ENCODE measurements around the gene EYS. TPM values are rescaled to one million over a fixed set of nuclear protein-coding genes. Genes with fewer than 3 reads are reported as not detected.

Gene EYS
- total RNA-seq, 1 experiment from 2014 or later: not detected

- no peak for DNase-seq
- no peaks in the 10 kb centered on the region for H3K23me2 ChIP-seq (ENCODE audit: insufficient read length, low read depth, low read length, poor library complexity, severe bottlenecking)
- no peak overlapping the region for H4K8ac ChIP-seq (replicated peaks; ENCODE audit: insufficient read length, low read depth, low read length)
- TF ChIP-seq CTCF (conservative IDR thresholded peaks at IDR 0.05): no peak
- no peaks in the 10 kb centered on the region for H3K4me1 ChIP-seq (ENCODE audit: insufficient read depth, low read length)
- H2BK120ac ChIP-seq (ENCODE audit: low read depth, low read length, poor library complexity, severe bottlenecking): no peak overlapping the region
- no peaks in the 10 kb centered on the region for H3K79me1 ChIP-seq (ENCODE audit: insufficient read depth, low read depth, low read length, poor library complexity, severe bottlenecking)
- H3K4me1 Mint-ChIP-seq: no peaks in the 10 kb centered on the region
- H3K27me3 ChIP-seq (ENCODE audit: insufficient read depth, low read length): no peaks in the 10 kb centered on the region
- H2BK12ac ChIP-seq (ENCODE audit: insufficient read length, low read depth, low read length): no peak overlapping the region
- no peaks in the 10 kb centered on the region for H3K79me2 ChIP-seq (ENCODE audit: insufficient read depth, low read length)
- H3K14ac ChIP-seq (ENCODE audit: insufficient read depth, low read length): no peak overlapping the region
- H4K20me1 ChIP-seq (ENCODE audit: control insufficient read depth, insufficient read depth, insufficient read length): no peaks in the 10 kb centered on the region
- no peak overlapping the region for H3K18ac ChIP-seq (ENCODE audit: insufficient read length, low read depth, low read length)
- H3K9me3 Mint-ChIP-seq: peaks cover 3 to 5% of the 10 kb centered on the region in 2 experiments; a peak in 4 of 5 replicates
- H3K4ac ChIP-seq (ENCODE audit: low read depth, low read length): no peak overlapping the region
- H3K9me3 ChIP-seq (ENCODE audit: control insufficient read depth, low read depth, low read length): no peaks in the 10 kb centered on the region
- no CpG with 5 or more reads among the region's 1 CpG for WGBS (ENCODE audit: extremely low coverage, insufficient read length, low lambda C conversion rate)
- no peaks in the 10 kb centered on the region for H3K27me3 Mint-ChIP-seq (ENCODE audit: low read depth)
- no peak overlapping the region for H3T11ph ChIP-seq (ENCODE audit: low read length)
- H3K36me3 Mint-ChIP-seq (ENCODE audit: insufficient read depth in 1 of 3, low read depth in 3 of 3): no peaks in the 10 kb centered on the region
- H3K23ac ChIP-seq (ENCODE audit: insufficient read length, low read depth, low read length): no peak overlapping the region
- H2BK5ac ChIP-seq (ENCODE audit: insufficient read length, low read length): no peak overlapping the region
- no peak overlapping the region for H3K4me3 Mint-ChIP-seq
- no peak overlapping the region for H3K9ac ChIP-seq (ENCODE audit: extremely low read depth, insufficient read length, low read length)
- H2AK5ac ChIP-seq (ENCODE audit: insufficient read length, low read length): no peak overlapping the region
- no peak overlapping the region for H3K27ac ChIP-seq (ENCODE audit: insufficient read length, low read depth, low read length)
- H4K91ac ChIP-seq (ENCODE audit: insufficient read length, low read depth, low read length): no peak overlapping the region
- no peak overlapping the region for H3K4me2 ChIP-seq (ENCODE audit: insufficient read depth, insufficient read length, low read length)
- H2BK15ac ChIP-seq (ENCODE audit: low read depth, low read length): no peak overlapping the region
- H3K56ac ChIP-seq (ENCODE audit: insufficient read length, low read depth, low read length): no peak overlapping the region
- no peak overlapping the region for H2BK20ac ChIP-seq (ENCODE audit: low read depth, low read length, poor library complexity, severe bottlenecking)
- H4K5ac ChIP-seq (ENCODE audit: insufficient read length, low read depth, low read length): no peak overlapping the region
- no peak overlapping the region for H2AFZ ChIP-seq (ENCODE audit: low read length)
- H3K27ac Mint-ChIP-seq: no peak overlapping the region
Observed at GRCh38 chr6:64409948-64410347, 1297.1 kb downstream of the EYS start.
